Measurements from ENCODE around the gene GIMD1.
"Not testable (repeated sequence)": the region's sequence is repeated elsewhere in the genome, so short reads cannot be mapped to it uniquely, and the experiment has no call there.

The GIMD1 gene

DNA sequence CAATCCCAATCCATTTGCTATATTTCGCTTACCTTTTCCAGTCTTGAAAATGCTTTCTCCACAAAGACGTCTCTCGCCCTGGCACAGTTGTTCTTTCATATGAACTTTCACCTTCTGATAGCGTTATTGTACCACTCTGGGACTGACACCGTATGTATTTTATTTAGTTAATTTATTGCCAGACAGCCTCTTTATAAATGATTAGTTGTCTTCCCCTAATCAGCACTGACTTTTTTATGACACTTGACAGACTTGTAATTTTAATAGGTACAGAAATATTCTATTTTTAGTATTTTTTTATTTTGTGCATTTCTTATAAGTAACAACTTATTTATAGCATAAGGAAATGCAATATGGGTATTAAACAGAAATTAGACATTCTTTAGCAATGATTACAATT, at the start of gene GIMD1:
GIMD1 (minus strand) TSS at position 101 of the 400 bp plus-strand sequence. CDS start 1,343 bp downstream, outside the sequence.
- no peak for DNase-seq (ENCODE audit: low read depth in 2 of 2)

DNA sequence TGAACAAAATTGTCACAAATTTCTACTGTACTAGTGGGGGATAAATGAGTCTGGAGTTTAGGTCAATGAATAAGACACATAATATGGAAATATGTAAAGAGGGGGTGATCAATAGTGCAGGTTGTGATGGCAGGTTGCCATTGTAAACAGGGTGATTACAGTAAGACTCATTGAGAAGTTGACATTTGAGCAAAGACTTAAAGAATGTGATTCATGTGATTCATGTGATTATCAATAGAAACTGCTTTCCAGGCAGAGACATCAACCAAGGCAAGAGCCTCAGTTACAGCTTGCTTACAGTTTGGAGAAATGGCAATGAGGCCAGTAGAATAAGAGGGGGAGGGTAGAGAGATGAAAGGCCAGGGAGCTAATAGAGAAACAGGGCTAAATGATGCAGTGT, 45.8 kb upstream of the GIMD1 start:
- DNase-seq (ENCODE audit: low read depth in 2 of 2): no peak

DNA sequence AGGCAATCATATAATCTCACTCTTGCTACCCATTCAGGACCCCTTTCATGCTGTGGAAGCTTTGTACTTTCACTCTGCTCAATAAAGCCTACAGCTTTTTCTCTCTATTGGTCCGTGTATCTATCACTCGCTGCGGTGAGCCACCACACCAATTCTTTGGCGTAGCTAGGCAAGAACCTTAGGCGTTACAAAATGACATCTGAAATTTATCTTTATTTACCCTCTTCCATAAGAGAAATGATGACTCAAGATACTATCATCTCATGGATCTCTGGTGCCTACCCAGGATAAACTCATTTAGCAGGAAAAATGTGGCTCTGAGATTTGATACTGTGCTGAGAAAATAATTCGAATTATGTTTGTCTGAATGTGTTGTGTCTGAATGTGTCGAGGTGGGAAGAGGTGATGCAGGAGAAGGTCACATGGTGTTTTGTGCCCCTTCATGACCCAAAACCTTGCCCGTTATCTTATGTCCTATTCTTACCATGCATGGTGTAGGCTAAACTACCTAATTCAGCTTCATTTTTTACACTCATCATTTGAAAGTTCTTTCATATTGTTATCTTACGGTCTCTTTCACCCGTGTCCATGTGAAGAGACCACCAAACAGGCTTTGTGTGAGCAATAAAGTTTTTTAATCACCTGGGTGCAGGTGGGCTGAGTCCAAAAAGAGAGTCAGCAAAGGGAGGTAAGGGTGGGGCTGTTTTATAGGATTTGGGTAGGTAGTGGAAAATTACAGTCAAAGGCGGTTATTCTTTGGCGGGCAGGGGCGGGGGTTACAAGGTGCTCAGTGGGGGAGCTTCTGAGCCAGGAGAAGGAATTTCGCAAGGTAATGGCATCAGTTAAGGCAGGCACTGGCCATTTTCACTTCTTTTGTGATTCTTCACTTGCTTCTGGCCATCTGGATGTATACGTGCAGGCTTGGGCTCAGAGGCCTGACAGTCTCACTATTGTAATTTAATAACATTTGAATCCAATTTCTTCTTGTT, 41.6 kb upstream of the GIMD1 start:
- DNase-seq (ENCODE audit: low read depth in 2 of 2): no peak

DNA sequence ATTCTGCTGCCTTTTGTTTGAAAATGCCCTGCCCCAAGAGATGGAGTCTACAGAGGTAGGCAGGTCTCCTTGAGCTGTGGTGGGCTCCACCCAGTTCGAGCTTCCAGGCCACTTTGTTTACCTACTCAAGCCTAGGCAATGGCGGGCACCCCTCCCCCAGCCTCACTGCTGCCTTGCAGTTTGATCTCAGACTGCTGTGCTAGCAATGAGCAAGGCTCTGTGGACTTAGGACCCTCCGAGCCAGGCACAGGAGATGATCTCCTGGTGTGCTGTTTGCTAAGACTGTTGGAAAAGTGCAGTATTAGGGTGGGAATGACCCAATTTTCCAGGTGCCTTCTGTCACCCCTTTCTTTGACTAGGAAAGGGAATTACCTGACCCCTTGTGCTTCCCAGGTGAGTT, 39.4 kb upstream of the GIMD1 start:
- not testable (repeated sequence) for DNase-seq (ENCODE audit: low read depth in 2 of 2)

DNA sequence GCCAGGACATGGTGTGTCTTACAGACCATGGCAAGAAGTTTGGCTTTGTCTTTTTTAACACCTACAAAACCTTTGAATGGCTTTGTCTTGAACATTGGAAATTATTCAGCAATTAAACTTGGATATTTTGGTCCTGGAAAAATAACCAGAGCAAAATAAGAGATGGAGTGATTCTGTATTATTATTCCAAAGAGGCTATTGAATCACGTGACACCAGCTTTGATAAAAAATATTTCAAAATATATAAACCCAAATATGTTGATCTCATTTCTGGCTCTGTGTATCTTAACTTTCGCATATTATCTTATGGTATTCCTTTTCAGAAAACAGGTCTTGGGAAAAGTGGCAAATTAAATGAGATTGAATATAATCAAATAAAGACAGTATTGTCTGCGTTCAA, 32.6 kb upstream of the GIMD1 start:
- no peak for DNase-seq (ENCODE audit: low read depth in 2 of 2)

DNA sequence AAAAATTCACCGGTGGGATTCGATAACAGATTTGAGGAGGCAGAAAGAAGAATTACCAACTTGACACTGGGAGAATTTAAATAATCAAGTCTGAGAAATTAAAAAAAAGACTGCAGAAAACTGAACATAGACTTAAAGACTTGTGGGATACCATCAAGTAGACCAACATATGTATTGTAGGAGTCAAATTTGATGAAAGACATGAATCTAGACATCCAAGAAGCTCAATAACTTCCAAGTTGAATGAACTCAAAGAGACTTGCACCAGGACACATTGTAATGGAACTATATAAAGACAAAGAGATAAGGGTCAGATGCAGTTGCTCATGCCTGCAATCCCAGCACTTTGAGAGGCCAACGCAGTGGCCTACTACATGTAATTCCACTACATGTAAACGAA, 30.3 kb upstream of the GIMD1 start:
- DNase-seq (ENCODE audit: low read depth in 2 of 2): not testable (repeated sequence)

DNA sequence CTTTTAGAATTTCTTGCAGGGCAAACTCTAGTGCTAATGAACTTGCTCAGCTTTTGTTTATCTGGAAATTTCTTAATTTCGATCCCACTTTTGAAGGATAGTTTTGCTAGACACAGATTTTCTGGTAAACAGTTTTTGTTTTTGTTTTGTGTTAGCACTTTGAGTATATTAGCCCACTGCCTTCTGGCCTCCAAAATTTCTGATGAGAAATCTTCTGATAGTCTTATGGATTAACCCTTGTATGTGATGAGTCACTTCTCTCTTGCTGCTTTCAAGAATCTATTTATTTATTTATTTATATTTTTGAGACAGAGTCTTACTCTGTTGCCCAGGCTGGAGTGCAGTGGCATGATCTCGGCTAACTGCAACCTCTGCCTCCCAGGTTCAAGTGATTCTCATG, 27.0 kb upstream of the GIMD1 start:
- DNase-seq (ENCODE audit: low read depth in 2 of 2): no peak

DNA sequence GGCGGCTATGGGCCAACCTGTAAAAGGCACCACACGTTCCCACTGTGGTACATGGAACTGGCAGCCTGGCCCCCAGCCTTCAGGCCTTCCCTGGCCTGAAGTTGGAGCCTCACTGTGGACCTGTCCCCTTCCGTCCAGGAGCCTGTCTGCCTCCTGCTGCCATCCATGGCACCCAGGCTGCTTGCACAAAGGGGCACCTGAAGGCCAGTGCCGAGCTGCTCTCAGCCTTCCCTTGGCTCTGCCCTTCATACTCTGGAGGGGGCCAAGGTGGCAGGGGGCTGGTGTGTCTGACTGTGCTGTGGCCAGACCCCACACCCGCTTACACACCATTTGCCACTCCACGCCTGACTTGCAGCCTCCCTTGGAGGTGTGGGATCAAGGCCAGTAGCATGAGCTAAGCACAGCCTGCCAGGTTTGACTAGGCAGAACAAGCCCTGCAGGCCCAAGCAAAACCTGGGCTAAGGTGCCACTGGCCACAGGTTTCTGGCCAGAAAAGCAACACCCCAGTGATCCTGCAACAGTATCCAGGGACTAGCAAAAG, 17.3 kb upstream of the GIMD1 start:
- DNase-seq (ENCODE audit: low read depth in 2 of 2): no peak

DNA sequence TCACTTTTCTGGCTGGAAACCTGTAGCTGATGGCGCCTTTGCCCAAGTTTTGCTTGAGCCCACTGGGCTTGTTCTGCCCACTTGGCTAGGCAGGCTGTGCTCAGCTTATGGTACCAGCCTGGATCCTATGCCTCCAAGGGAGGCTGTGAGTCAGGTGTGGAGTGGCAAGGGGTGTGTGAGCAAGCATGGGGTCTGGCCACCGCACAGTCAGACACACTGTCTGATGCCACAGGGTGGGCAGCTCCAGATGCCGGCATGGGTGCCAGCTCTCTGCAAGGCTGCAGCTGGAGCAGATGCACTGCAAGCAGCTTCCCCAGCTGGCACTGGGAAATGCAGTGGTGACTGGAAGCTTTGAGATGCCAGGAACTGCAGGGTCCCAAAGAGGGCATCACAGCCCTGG, 16.3 kb upstream of the GIMD1 start:
- DNase-seq (ENCODE audit: low read depth in 2 of 2): no peak

DNA sequence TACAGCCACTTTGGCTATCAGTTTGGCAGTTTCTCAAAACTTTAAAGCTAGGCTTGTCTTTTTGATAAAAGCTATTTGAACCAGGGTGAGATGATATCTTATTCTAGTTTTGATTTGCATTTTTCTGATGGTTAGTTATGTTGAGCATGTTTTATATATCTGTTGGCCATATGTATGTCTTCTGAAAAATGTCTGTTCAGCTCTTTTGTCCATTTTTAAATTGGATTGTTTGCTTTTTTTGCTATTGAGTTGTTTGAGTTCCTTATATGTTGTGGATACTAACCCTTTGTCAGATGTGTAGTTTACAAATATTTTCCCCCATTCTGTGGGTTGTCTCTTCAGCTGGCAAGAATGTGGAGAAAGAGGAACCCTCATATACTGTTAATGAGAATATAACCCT, 11.6 kb upstream of the GIMD1 start:
- no peak for DNase-seq (ENCODE audit: low read depth in 2 of 2)

DNA sequence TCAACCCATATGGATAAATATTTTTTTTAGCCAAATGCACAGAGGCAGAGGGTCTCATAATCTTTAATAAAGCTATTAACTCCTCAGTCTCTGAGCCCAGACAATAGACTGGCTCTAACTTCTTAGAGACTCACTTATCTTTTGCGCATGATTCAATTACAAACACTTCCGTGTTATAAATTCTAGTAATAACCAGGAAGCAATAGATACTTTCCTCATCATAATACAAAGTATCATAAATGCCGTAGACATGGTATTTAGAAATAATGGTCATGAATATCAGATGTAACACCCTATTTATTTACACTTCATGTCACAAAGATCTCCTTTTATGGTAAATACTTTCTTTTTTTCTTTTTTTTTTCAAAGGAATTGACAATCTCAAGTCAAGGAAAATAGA, 4.4 kb upstream of the GIMD1 start:
- DNase-seq (ENCODE audit: low read depth in 2 of 2): no peak

DNA sequence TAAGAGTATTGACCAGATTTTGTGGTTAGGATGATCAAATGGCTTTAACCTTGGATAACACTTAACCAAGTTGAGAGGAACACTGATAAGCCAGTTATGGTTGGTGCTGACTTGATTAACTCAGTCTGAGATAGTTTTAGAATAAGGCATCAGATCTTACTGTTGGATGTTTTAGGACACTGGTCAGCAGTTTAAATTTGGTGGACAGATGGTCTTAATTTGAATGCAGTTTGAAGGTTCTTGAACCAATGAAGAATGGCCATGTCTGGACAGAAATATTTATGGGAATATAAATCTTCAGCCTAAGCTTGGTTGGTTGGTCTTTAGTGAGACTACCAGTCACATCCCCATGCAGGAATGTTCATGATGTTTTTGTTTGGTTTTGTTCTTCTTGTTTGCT, 2.6 kb upstream of the GIMD1 start:
- no peak for DNase-seq (ENCODE audit: low read depth in 2 of 2)

DNA sequence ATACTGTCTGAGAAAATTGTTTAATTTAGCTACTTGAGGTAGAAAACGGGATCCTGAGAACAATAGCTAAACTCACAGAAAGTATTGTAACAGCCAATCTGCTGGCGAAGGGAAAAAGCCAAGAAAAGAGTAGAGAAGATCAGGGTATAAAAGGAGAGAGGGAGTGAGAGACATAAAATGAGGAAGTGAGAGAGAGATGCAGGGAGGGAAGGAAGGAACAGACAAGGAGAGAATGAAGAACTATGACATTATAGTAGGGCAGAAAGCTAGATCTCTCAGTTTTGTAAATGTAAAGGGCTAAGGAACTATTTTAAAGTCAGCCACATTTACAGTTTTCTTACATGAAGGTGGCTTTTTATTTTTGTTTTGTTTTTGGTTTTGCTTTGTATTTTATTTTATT, 1.6 kb upstream of the GIMD1 start:
- no peak for DNase-seq (ENCODE audit: low read depth in 2 of 2)

DNA sequence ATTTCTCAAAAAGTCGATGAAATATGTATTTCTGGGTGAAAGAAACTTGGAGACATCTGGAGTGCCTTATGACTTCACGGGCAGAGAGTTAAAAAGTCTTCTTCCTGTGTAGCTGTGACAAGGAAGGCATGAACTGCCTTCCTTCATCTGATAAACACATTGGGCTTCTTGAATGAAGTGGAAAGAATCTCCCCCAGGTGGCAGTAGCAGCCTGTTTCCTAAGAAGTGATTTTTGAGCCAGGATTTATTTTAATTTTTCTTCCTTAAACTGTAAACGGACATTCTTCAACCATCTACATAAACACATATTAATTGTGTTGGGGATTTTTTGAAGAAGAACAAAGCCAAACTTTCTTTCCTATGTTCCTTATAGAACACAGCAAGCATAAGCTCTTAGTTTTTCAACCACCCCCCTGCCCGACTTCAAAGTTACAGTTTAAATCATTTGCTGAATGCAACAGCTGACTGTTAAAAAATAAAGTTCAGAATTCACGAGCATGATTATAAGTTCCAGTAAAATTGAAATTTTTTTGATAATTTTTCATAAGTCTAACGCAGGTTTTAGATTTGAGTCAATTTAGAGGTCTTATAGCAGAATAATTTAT, 980 bp upstream of the GIMD1 start:
- DNase-seq (ENCODE audit: low read depth in 2 of 2): peak in 1 of 2 donors; percentile 0

DNA sequence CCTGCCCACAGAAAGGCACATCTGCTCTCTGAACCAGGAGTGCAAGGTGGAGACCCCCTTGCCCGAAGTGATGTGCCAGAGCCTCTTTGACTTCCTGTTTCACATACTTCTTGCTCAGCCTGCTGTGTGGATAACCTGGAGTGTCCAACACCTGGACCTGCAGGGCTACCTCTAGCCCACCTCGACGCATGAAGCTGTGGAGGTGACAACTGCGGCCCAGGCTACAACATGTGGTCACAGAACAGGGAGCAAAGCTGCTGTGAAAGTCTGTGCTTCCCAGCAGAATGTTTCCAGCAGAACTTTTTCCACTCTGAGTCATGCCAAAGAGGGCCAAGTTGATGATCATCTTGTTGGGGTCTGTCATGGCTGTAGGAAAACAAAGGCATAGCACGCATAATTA, 1.5 kb downstream of the GIMD1 start:
- no peak for DNase-seq (ENCODE audit: low read depth in 2 of 2)

DNA sequence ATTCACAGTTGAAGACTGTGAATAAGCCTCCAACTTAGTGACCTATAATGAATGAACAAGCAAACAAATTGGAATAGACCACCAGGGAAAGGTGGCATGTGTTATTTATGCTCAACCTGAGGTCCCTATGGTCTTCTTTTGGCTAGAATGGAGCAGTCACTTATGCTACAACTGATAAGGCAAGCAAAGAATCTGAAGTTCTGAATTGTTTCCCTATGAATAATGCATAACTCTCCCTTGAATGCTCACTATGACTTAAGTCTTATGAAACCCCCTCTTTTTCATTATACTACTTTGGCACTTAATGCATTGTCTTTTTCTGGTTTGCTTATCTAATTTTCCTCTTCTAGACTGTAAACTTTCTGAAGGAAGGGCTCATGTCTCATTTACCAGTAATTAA, 2.6 kb downstream of the GIMD1 start:
- no peak for DNase-seq (ENCODE audit: low read depth in 2 of 2)

DNA sequence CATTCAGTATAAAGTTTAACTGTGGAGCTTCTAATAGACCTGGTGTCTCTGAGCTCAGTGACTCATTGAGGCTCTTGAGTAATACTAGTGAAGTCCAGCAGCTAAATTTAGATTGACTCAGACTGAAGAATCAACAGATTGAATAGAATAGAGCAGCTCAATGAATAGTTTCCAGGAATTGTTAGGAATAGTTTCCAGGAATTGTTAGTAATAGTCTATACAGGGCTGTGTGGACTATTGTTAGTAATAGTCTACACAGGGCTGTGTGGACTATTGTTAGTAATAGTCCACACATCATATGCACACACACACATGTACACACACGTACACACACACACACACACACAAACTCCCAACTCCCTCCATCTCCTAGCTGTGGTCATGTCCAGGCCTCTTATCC, 3.0 kb downstream of the GIMD1 start:
- no peak for DNase-seq (ENCODE audit: low read depth in 2 of 2)

DNA sequence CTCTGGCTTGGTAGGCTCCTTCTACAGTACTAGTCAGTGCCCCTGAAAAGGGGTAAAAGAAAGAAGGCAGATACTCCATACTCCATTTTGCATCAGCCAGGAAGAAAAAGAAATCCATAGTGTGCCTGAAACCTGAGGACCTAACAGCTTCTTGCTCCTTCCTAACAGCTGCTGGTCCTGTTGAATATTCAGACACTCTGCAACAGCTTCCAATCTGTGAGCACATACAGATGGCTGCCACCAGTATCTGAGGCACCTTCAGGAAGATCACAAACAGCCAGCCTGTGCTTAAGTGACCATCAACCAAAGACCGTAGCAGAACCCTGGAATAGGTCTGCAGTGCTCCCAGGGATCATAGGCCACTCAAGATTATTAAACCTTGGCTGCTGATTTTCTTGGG, 4.3 kb downstream of the GIMD1 start:
- no peak for DNase-seq (ENCODE audit: low read depth in 2 of 2)

DNA sequence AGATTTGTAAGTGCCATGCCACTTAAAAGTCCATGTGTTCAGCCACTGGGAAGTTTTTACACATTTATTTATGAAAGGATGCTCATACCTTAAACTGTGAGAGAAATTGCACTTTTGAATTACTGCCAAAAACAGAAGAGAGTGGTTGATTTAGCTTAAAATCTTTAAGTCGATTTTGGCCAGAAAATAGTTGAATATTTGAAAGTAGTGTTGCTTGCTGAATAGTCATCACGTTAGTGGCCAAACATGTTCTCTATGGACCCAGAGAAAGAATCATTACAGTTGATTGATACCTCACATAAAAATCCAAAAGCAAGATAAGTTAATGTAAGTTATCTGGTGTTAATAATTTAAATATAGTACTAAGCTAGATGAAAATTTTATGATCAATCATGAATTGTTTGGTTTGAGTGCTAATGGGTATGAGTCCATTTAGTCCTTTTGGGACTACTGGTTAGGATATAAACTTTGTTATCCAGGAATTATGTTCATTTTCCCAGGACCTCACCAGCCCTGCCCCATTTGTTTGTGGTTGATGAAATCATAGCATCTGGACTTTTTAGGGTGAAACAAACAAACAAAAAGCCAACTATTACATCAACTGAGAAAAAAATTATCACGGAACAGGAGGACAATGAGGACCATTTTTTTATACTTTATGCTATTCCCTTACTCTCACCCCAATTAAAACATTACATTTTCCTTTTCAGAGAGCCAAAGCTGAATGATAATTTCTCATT, 6.3 kb downstream of the GIMD1 start:
- DNase-seq (ENCODE audit: low read depth in 2 of 2): no peak

DNA sequence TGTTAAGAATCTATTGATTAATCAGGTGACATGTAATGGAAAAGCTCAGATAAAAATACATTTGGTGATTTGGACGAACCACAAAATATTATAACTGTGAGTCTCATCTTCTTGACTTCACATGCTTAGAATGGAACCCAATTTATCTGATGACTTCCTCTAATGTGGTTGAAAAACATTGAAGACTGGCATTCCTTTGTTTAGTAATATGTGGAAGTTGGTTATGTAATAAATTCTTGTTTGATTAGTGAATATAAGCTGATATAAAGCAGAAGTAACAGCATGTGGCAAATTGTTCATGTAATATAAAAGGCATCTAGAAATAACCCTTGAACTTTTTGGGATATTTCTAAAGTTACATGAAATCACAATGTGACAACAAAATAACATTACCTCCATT, 9.7 kb downstream of the GIMD1 start:
- DNase-seq (ENCODE audit: low read depth in 2 of 2): no peak

DNA sequence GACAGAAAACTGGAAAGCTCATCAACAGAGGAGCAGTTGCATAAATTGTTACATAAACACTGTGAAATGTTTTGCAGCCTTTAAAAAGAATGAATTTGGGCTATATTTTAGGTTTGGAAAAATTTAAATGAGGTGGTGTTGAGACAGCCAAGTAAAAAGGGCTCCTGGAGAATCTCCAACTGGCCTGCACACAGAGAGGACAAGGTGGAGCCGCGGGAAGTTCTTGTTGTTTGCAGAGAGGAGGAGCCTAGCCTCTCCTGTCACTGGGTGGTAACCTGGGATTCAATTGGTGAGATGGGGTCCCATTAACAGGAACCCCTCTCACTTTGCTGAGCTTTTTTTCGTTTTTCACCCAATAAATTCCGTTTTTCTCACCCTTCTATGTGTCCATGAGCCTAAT, 13.4 kb downstream of the GIMD1 start:
- DNase-seq (ENCODE audit: low read depth in 2 of 2): no peak

DNA sequence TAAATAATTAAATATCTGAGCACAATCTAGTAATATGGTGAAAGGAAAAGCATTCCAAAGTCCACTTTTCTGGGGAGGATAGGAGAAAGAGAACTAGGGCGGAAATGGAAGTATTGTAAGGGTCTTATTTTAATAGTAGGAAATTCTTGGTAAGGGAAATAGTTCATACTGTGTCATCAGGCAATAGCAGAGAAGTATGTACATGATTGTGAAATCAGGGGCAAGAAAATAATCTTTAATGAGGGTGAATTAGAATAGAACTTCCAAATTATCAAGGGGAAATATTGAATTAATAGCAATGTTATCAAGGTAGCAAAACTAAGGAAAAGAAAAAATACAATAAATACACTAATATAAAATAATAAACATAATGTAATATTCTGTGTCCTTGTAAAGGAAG, 14.8 kb downstream of the GIMD1 start:
- no peak for DNase-seq (ENCODE audit: low read depth in 2 of 2)
